ENCODE data around the gene KRTAP5-2. TPM values are rescaled to one million over a fixed set of nuclear protein-coding genes. Genes with fewer than 3 reads are reported as not detected.

KRTAP5-2 gene
- total and polyA plus RNA-seq, 2 of the 8 experiments (the other 6 are each of a cell fraction or from before 2014, with no cell fraction given) = not detected

- no peak within 1 kb of the TSS for H2BK15ac ChIP-seq (ENCODE audit: low read length)
- CTCF ChIA-PET (ENCODE audit: partially characterized antibody) = no interaction called here
- H2AFZ ChIP-seq (ENCODE audit: low read length) = no peak within 1 kb of the TSS
- no peak within 1 kb of the TSS for H4K8ac ChIP-seq (ENCODE audit: extremely low read depth, insufficient read depth, low read length)
- no peak within 1 kb of the TSS for H3K14ac ChIP-seq (ENCODE audit: insufficient read length)
- H2BK12ac ChIP-seq (ENCODE audit: low read depth, low read length) = no peak within 1 kb of the TSS
- H3K79me1 ChIP-seq (ENCODE audit: low read depth, low read length) = no peaks in the 10 kb centered on the region
- no peaks in the 10 kb centered on the region for H3K23me2 ChIP-seq (ENCODE audit: low read depth, low read length)
- H4K20me1 ChIP-seq (replicated peaks in 1 of 2; ENCODE audit: control insufficient read depth in 1 of 2, insufficient read depth in 2 of 2, low read length in 2 of 2) = no peaks in the 10 kb centered on the region
- H2BK20ac ChIP-seq (ENCODE audit: low read length) = no peak within 1 kb of the TSS
- no peak within 1 kb of the TSS for H3K4me2 ChIP-seq (ENCODE audit: insufficient read depth in 1 of 2, low read depth in 2 of 2, low read length in 2 of 2)
- no peak within 1 kb of the TSS for H4K5ac ChIP-seq (ENCODE audit: insufficient read length, low read depth, low read length)
- POLR2A ChIA-PET (ENCODE audit: partially characterized antibody) = no interaction called here
- no peaks in the 10 kb centered on the region for H3K79me2 ChIP-seq (ENCODE audit: control insufficient read depth in 1 of 2, insufficient read depth in 2 of 2, low read length in 2 of 2)
- H3K27me3 ChIP-seq (replicated peaks in 1 of 4; ENCODE audit: control insufficient read depth in 3 of 4, extremely low read depth in 1 of 4, insufficient read depth in 3 of 4, low read length in 3 of 4) = peaks cover 0 to under 1% (median 0%) of the 10 kb centered on the region in 4 experiments; a peak in 1 of 7 replicates
- no peak within 1 kb of the TSS for H2AK5ac ChIP-seq (ENCODE audit: low read depth, low read length)
- no peaks in the 10 kb centered on the region; a peak in 1 of 7 replicates for H3K4me1 ChIP-seq (replicated peaks in 1 of 4; ENCODE audit: control insufficient read depth in 3 of 4, insufficient read depth in 4 of 4, low read length in 3 of 4)
- no peak for FAIRE-seq
- no peak within 1 kb of the TSS for H4K91ac ChIP-seq (replicated peaks; ENCODE audit: insufficient read length, low read length)
- no peak within 1 kb of the TSS for H3K9ac ChIP-seq (replicated peaks in 1 of 4; ENCODE audit: extremely low read depth in 1 of 4, low read depth in 3 of 4, low read length in 3 of 4)
- H3K4me3 ChIP-seq (ENCODE audit: extremely low read depth in 1 of 4, insufficient read depth in 2 of 4, low read depth in 3 of 4, low read length in 4 of 4) = no peak within 1 kb of the TSS
- no peak within 1 kb of the TSS for H2BK5ac ChIP-seq (ENCODE audit: low read depth, low read length)
- H3K23ac ChIP-seq (ENCODE audit: insufficient read length) = no peak within 1 kb of the TSS
- H3K56ac ChIP-seq (replicated peaks; ENCODE audit: insufficient read length, low read depth, low read length) = no peak within 1 kb of the TSS
- no peaks in the 10 kb centered on the region for H3K9me3 ChIP-seq (ENCODE audit: insufficient read depth in 2 of 2, low read depth in 1 of 2, low read length in 1 of 2)
- H3K36me3 ChIP-seq (ENCODE audit: control insufficient read depth in 2 of 4, insufficient read depth in 4 of 4, low read length in 3 of 4) = no peaks in the 10 kb centered on the region
- WGBS, 2 experiments (ENCODE audit: extremely low coverage in 1 of 2, insufficient coverage in 1 of 2, insufficient read length in 1 of 2, insufficient replicate concordance in 2 of 2, low coverage in 1 of 2, low lambda C conversion rate in 2 of 2, missing lambda C conversion rate in 1 of 2) = 70% methylated on average over 1 of the region's 1 CpG; no CpG with 5 or more reads in 1 of the 2 experiments
- no peak for DNase-seq (ENCODE audit: low read depth in 1 of 2, low spot score in 2 of 2)
- H2BK120ac ChIP-seq (replicated peaks; ENCODE audit: low read depth, low read length) = no peak within 1 kb of the TSS
- no peak within 1 kb of the TSS for H3K27ac ChIP-seq (ENCODE audit: low read depth, low read length)
- no peak within 1 kb of the TSS for H3K18ac ChIP-seq (ENCODE audit: extremely low read depth, low read length)
- H3K4ac ChIP-seq (replicated peaks; ENCODE audit: insufficient read length, low read depth, low read length) = no peak within 1 kb of the TSS
- TF ChIP-seq SIRT6 (IDR thresholded peaks at IDR 0.05; ENCODE audit: low read length) = no peak
- no peak for TF ChIP-seq FOSL1 (IDR thresholded peaks at IDR 0.05; ENCODE audit: insufficient read depth, low read depth, low read length)
- TF ChIP-seq HDAC2 (IDR thresholded peaks at IDR 0.05; ENCODE audit: borderline replicate concordance in 1 of 2, low read depth in 2 of 2, low read length in 2 of 2) = no peak
- TF ChIP-seq CBX5 (IDR thresholded peaks at IDR 0.05; ENCODE audit: low read depth, low read length) = no peak
- TF ChIP-seq TEAD4 (IDR thresholded peaks at IDR 0.05; ENCODE audit: low read depth, low read length) = no peak
- no peak for TF ChIP-seq SAP30 (IDR thresholded peaks at IDR 0.05; ENCODE audit: insufficient read depth, insufficient replicate concordance, low read length)
- TF ChIP-seq HDAC6 (IDR thresholded peaks at IDR 0.05; ENCODE audit: low read depth, low read length) = no peak
- no peak for TF ChIP-seq TBP (IDR thresholded peaks at IDR 0.05; ENCODE audit: low read depth, low read length)
- TF ChIP-seq EZH2 (IDR thresholded peaks at IDR 0.05; ENCODE audit: low read depth, low read length, severe bottlenecking) = no peak
- no peak for TF ChIP-seq ZNF274 (IDR thresholded peaks at IDR 0.05; ENCODE audit: borderline replicate concordance, extremely low read depth, low read length)
- no peak for TF ChIP-seq CHD1 (IDR thresholded peaks at IDR 0.05; ENCODE audit: low read depth, low read length)
- no peak for TF ChIP-seq RAD21 (IDR thresholded peaks at IDR 0.05 in 1 of 2, conservative IDR thresholded peaks at IDR 0.05 in 1 of 2; ENCODE audit: low read depth in 2 of 2, low read length in 2 of 2)
- no peak for TF ChIP-seq CHD2 (IDR thresholded peaks at IDR 0.05; ENCODE audit: low read length)
- TF ChIP-seq SRF (IDR thresholded peaks at IDR 0.05; ENCODE audit: low read depth, low read length) = no peak
- TF ChIP-seq SP1 (IDR thresholded peaks at IDR 0.05; ENCODE audit: low read depth, low read length) = no peak
Observed at GRCh38 chr11:1622086-1622485, 24.0 kb upstream of the KRTAP5-2 start, which contains the start of gene KRTAP5-4. Gene KRTAP5-4 (minus strand): TSS chr11:1622138. CDS start chr11:1622093, 45 bp downstream.

All from H1 (cell line).